ENCODE data around the gene REN. TPM values are rescaled to one million over a fixed set of nuclear protein-coding genes. Genes with fewer than 3 reads are reported as not detected.

Gene REN
- total and polyA plus RNA-seq, 2 of the 13 experiments (the other 11 are each of a cell fraction or from before 2014, with no cell fraction given): not detected

GRCh38 chr1:204213668-204214662 is 47.8 kb upstream of the REN start, which contains the start of gene GOLT1A (continued):
- TF ChIP-seq ATF2 (CRISPR knock-in tag; IDR thresholded peaks at IDR 0.05) (no peak), ELF4 (CRISPR knock-in tag; IDR thresholded peaks at IDR 0.05; ENCODE audit: borderline replicate concordance) (peak; percentile 78; the same call in 1 of the 2 replicates), SNAPC4 (CRISPR knock-in tag; IDR thresholded peaks at IDR 0.05) (peak; percentile 88), KLF11 (CRISPR knock-in tag; IDR thresholded peaks at IDR 0.05) (peak; percentile 93), ZBTB21 (CRISPR knock-in tag; IDR thresholded peaks at IDR 0.05) (0 out of 2 replicates have a peak, but pooled peaks have one; percentile 38), ZFP90 (CRISPR knock-in tag; IDR thresholded peaks at IDR 0.05; ENCODE audit: borderline replicate concordance) (no peak; the same call in 1 of the 2 replicates), ZNF761 (CRISPR knock-in tag; conservative IDR thresholded peaks at IDR 0.05) (peak; percentile 74; the same call in 1 of the 2 replicates), MIER3 (CRISPR knock-in tag; IDR thresholded peaks at IDR 0.05; ENCODE audit: borderline replicate concordance) (0 out of 2 replicates have a peak, but pooled peaks have one; percentile 47), SMC3 (IDR thresholded peaks at IDR 0.05; ENCODE audit: low read length) (peak; percentile 92), ZBTB37 (CRISPR knock-in tag; IDR thresholded peaks at IDR 0.05) (peak; percentile 73), TRIM22 (IDR thresholded peaks at IDR 0.05) (no peak), NCOR1 (IDR thresholded peaks at IDR 0.05; ENCODE audit: borderline replicate concordance, low read length) (peak; percentile 80; the same call in 1 of the 2 replicates), HOXA5 (CRISPR knock-in tag; IDR thresholded peaks at IDR 0.05) (peak; percentile 90), NR1H2 (CRISPR knock-in tag; IDR thresholded peaks at IDR 0.05; ENCODE audit: borderline replicate concordance, low read depth) (no peak), HNRNPUL1 (IDR thresholded peaks at IDR 0.05; ENCODE audit: low read depth, low read length) (peak; percentile 97), SOX6 (IDR thresholded peaks at IDR 0.05) (no peak), SOX6 (CRISPR knock-in tag; IDR thresholded peaks at IDR 0.05) (peak; percentile 79), ZNF205 (CRISPR knock-in tag; IDR thresholded peaks at IDR 0.05) (0 out of 2 replicates have a peak, but pooled peaks have one; percentile 44), MED13 (CRISPR knock-in tag; IDR thresholded peaks at IDR 0.05) (no peak), SMARCE1 (IDR thresholded peaks at IDR 0.05; ENCODE audit: borderline replicate concordance) (no peak), ZKSCAN5 (CRISPR knock-in tag; IDR thresholded peaks at IDR 0.05) (no peak)

Data from HepG2 (cell line).